ENCODE results near the gene PAX7.
"Not testable (repeated sequence)": the region's sequence is repeated elsewhere in the genome, so short reads cannot be mapped to it uniquely, and the experiment has no call there.

The PAX7 gene

GRCh38 chr1:18658831-18659230 is 28.2 kb downstream of the PAX7 start:
- DNase-seq (ENCODE audit: low read depth): no peak

GRCh38 chr1:18661404-18662285 is 31.0 kb downstream of the PAX7 start:
- DNase-seq (ENCODE audit: low read depth): no peak

GRCh38 chr1:18662286-18662639 is 31.6 kb downstream of the PAX7 start:
- DNase-seq (ENCODE audit: low read depth): no peak

GRCh38 chr1:18666317-18666920 is 35.8 kb downstream of the PAX7 start:
- DNase-seq (ENCODE audit: low read depth): no peak

GRCh38 chr1:18667333-18667732 is 36.7 kb downstream of the PAX7 start:
- DNase-seq (ENCODE audit: low read depth): no peak

GRCh38 chr1:18668046-18668445 is 37.4 kb downstream of the PAX7 start:
- no peak for DNase-seq (ENCODE audit: low read depth)

GRCh38 chr1:18668750-18669404 is 38.2 kb downstream of the PAX7 start:
- no peak for DNase-seq (ENCODE audit: low read depth)

- DNase-seq (ENCODE audit: low read depth): no peak
Observed at GRCh38 chr1:18670121-18670867, 39.6 kb downstream of the PAX7 start.

- no peak for DNase-seq (ENCODE audit: low read depth)
Observed at GRCh38 chr1:18670868-18671225, 40.2 kb downstream of the PAX7 start.

- DNase-seq (ENCODE audit: low read depth): no peak
Observed at GRCh38 chr1:18673976-18674375, 43.3 kb downstream of the PAX7 start.

- no peak for DNase-seq (ENCODE audit: low read depth)
Observed at GRCh38 chr1:18676332-18676781, 45.7 kb downstream of the PAX7 start.

- peak; percentile 10 for DNase-seq (ENCODE audit: low read depth)
Observed at GRCh38 chr1:18681423-18681835, 50.8 kb downstream of the PAX7 start.

- DNase-seq (ENCODE audit: low read depth): no peak
Observed at GRCh38 chr1:18682375-18682774, 51.7 kb downstream of the PAX7 start.

- no peak for DNase-seq (ENCODE audit: low read depth)
Observed at GRCh38 chr1:18684303-18684702, 53.7 kb downstream of the PAX7 start.

- no peak for DNase-seq (ENCODE audit: low read depth)
Observed at GRCh38 chr1:18686540-18686939, 55.9 kb downstream of the PAX7 start.

- DNase-seq (ENCODE audit: low read depth): no peak
Observed at GRCh38 chr1:18687273-18687672, 56.6 kb downstream of the PAX7 start.

GRCh38 chr1:18691648-18692047 is 61.0 kb downstream of the PAX7 start:
- DNase-seq (ENCODE audit: low read depth): no peak

GRCh38 chr1:18693256-18694098 is 62.8 kb downstream of the PAX7 start:
- DNase-seq (ENCODE audit: low read depth): no peak

GRCh38 chr1:18694289-18694688 is 63.6 kb downstream of the PAX7 start:
- DNase-seq (ENCODE audit: low read depth): not testable (repeated sequence)

GRCh38 chr1:18697541-18697940 is 66.9 kb downstream of the PAX7 start:
- DNase-seq (ENCODE audit: low read depth): no peak

- DNase-seq (ENCODE audit: low read depth): no peak
Observed at GRCh38 chr1:18700530-18700929, 69.9 kb downstream of the PAX7 start.

All from HS-5 (cell line).